Fibroblast of gingiva (primary cell): ENCODE data around the gene SLC25A1.

Experiments
- DNase-seq: peaks from one replicate; pipeline ENCODE4 v3.0.0-alpha.2; 2011; ENCODE audit warnings: low read depth

SLC25A1 gene

DNA sequence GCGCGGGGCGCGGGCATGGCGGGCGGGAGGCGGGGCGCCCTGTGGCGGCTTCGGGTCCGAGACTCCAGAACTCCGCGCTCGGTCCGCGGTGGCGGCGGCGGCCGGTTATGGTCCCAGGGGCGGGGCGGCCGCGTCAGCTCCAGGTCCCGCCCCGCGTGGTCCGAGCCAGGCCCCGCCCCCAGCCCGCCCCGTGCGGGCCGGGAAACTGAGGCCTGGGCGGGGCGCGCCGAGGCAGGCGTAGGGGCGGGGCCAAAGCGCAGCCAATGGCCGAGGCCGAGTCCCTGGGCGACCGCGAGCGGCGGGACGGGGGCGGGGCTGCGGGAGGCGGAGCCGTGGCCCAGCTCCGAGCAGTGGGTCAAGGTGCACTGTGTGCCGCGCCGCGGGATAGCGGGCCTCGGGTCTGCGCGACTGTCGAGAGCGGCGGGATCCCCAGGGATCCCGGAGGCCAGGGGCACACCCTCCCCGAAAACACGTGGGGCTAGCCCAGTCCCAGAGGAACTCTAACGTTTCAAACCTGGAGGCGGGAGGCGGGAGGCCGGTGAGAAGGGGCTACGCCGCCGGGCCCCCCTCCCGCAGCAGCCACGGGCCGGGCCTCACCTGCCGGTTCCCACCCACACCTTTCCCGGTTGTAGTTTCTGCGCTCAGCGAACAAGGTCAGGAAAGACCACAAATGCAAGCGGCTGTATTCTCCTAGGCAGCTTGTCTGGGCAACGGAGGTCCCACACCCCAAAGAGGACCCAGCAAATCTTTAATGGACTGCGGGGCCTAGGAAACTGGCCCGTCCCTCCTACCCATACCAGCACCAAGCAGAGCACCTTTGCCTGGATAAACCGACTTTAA, at the start of gene SLC25A1:
Gene SLC25A1 (minus strand): TSS at position 80 of the 840 bp plus-strand sequence. CDS start 63 bp downstream, at position 17.
- DNase-seq, result peak; percentile 86

- DNase-seq, result no peak
Measured at GRCh38 chr22:19228179-19228578, 49.6 kb upstream of the SLC25A1 start.

GRCh38 chr22:19226428-19226827, 47.9 kb upstream of the SLC25A1 start:
- DNase-seq, result peak; percentile 18

DNA sequence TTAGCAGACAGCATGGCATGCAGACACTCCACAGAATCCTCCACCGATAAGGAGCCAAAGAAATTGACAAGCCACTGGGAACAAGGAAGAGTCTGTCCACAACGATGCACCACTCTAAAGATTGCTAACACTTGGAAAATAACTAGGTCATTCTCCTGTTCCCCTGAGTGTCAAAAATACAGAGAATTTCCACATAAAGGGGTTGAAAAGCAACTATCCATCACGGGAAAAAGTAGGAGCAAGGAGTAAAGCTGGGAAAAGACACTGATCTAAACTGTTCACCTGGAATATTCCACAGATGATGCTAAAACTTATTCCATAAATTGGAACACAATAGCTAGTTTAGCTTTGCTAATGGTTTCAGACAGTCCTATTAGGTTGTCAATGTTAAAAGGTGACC, 47.0 kb upstream of the SLC25A1 start:
- DNase-seq, result no peak

- DNase-seq, result no peak
Measured at GRCh38 chr22:19224985-19225384, 46.4 kb upstream of the SLC25A1 start.

GRCh38 chr22:19224557-19224956, 46.0 kb upstream of the SLC25A1 start:
- no peak for DNase-seq

DNA sequence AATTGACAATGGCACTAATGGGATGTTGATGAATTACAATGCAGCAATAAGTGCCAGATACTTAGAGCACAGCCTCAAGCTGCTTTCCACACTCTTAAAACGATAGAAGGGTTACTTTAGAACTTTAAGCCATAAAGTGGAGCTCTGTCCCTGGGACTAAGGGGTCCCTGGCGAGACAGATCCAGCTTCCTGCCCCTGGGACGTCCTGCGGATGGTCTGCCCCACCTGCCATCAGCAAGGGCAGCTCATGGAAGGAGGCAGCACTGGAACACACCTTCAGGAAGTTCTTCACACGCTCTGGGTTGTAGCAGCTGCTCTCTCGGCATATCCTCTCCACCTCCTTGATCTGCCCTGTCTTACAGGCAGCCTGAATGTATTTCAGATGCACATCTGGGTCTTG, 45.1 kb upstream of the SLC25A1 start:
- DNase-seq, result no peak

DNA sequence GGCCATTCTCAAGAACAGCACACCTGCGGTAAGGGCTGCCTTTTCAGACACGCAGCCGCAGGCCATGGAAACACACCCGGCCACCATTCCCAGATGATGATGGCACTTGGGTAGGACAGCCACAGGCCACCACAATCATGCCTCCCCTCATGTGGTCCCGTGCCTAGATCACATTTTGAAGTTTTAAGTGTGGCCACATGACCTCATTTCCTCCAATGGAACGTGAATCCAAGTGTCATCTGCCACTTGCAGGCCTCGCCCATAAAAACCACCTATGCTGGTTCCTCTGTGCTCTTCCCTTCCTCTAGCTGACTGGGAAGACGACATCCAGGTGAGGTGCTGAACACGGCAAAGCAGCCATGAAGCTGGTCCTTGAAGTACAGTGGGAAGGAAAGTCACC, 44.6 kb upstream of the SLC25A1 start:
- no peak for DNase-seq

DNA sequence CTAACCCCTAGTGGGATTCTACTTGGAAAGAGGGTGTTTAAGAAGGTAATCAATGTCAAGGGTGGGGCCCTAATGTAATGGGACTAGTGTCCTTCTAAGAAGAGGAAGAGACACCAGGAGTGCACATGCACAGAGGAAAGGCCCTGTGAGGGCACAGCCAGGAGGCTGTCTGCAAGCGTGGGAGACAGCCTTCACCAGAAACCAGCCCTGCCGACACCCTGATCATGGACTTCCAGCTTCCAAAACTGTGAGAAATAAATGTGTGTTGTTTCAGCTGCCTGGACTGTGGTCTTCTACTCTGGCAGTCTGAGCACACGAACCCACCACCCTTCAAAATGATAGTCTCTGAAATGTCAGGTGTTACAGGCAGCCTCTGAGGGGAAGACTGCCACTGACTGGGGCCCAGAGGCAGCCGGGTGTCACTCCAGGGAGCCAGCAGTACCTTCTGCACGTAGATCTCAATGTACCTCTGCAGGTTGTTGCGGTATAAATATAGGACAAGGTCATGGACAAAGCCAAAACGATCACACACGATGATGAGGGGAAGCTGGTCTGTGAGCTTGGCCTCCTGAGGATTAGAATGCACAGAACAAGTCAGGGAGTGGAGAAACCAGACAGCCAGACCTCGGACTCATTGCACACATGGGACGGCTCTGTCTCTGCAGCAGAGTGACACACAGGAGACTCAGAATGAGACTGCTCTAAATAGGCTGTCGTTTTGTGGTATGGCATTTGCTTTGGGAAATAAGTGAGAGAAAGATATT, 43.9 kb upstream of the SLC25A1 start:
- no peak for DNase-seq

GRCh38 chr22:19220867-19221266, 42.3 kb upstream of the SLC25A1 start:
- no peak for DNase-seq

GRCh38 chr22:19218541-19219233, 40.2 kb upstream of the SLC25A1 start:
- DNase-seq, result no peak

GRCh38 chr22:19216579-19216978, 38.0 kb upstream of the SLC25A1 start:
- no peak for DNase-seq

DNA sequence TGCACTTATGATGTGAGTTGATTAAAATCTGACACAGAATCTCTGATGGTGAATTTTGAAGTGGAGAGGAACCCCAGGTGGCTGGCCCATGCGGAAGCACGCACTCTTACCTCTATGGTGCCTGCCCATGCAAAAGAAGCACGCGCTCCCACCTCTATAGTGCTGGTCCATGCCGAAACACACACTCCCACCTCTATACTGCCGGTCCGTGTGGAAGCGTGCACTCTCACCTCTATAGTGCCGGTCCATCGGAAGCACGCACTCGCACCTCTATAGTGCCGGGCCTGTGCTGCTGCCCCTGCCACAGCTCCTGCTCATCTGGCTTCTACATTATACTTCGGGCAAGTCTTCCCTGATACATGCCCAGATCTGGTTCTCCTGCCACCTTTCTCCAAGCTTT, 36.8 kb upstream of the SLC25A1 start:
- no peak for DNase-seq

DNA sequence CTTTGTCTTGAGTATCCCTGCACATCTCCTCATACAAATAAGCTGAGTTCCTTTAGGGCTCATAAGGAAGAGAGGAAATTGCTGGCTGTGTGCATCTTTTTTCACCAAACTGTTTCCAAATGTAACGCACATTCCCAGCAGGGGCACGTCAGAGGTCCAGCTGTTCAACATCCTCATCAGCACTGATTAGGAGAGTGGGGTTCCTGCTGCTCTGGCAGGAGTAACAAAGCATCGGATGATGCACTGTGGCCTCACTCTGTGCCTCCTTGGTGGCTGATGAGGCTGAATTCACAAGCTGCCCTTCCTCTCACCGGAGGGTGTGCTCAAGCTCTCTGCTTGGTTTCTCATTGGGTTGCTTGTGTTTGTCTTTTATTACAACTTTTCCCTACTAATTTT, 35.5 kb upstream of the SLC25A1 start:
- no peak for DNase-seq

GRCh38 chr22:19213442-19214077, 35.0 kb upstream of the SLC25A1 start:
- DNase-seq, result no peak

DNA sequence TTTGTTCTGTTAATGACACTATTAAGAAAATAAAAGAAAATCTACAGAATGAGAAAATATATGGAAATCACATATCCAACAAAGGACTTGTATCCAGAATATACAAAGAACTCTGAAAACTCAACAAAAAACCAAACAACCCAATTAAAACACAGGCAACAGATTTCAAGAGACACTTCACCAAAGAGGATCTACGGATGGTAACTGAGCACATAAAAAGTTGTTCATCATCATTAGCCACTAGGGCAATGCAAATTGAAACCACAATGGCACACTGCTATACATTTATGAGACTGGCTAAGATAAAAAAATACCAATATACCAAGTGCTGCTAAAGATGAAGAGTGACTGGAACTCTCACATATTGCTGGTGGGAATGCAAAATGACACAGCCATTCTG, 34.5 kb upstream of the SLC25A1 start:
- DNase-seq, result no peak

GRCh38 chr22:19212302-19212870, 33.9 kb upstream of the SLC25A1 start:
- no peak for DNase-seq

DNA sequence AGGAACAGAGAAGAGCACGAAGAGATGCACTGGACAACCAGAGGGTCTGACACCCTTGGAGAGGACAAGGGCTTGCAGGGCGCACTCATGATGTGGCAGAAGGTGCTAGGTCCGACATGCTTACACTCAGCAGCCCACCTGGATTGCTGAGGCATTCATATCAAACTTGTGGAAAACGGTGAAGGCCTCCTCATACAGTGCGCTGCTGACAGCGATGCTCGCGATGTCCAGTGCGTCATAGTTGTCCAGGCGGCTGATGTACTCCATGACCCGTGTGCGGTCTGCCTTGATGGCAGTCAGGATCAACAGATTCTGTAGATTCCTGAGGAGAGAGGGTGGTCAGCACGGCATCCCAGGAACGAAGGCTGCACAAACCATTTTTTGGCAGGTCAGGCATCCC, 31.7 kb upstream of the SLC25A1 start:
- DNase-seq, result no peak

- DNase-seq, result no peak
Measured at GRCh38 chr22:19208287-19208847, 29.8 kb upstream of the SLC25A1 start.

- DNase-seq, result no peak
Measured at GRCh38 chr22:19207884-19208283, 29.3 kb upstream of the SLC25A1 start.

- no peak for DNase-seq
Measured at GRCh38 chr22:19207401-19207808, 28.9 kb upstream of the SLC25A1 start.

DNA sequence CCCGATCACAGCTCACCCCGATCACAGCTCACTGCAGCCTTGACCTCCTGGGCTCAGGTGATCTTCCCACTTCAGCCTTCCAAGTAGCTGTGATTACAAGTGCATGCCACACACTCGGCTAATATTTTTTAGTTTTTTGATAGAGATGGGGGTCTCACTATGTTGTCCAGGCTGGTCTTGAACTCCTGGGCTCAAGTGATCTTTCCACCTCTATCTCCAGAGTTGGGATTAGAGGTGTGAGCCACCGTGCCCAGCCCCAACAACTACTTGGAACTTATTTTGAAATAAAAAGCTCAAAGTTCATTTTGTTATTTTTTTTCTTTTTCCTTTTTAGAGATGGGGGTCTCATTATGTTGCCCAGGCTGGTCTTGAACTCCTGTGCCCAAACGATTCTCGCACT, 27.8 kb upstream of the SLC25A1 start:
- DNase-seq, result no peak
